Fibroblast of lung (primary cell): ENCODE measurements around the gene VPS37C.

Source experiments
- EZH2 ChIP-seq: IDR thresholded peaks from 2 replicates; pipeline ENCODE4 v1.5.1; 2012; ENCODE audit warnings: low read length, control low read depth, mild to moderate bottlenecking; ENCODE audit errors: missing control alignments
- TF ChIP-seq, protein P1 (sequence below), 2 donors: IDR thresholded peaks in 1 of 2; conservative IDR thresholded peaks in 1 of 2; 1 replicate in 1 of 2; 2 replicates in 1 of 2; pipeline ENCODE4 v1.5.1; 2011 to 2012; ENCODE audit warnings: low read length in 2 of 2, control low read depth in 1 of 2, inconsistent platforms in 1 of 2, low read depth in 1 of 2, mild to moderate bottlenecking in 1 of 2

GRCh38 chr11:61151545-61152252, 9.5 kb downstream of the VPS37C start:
- TF ChIP-seq, protein P1, sequence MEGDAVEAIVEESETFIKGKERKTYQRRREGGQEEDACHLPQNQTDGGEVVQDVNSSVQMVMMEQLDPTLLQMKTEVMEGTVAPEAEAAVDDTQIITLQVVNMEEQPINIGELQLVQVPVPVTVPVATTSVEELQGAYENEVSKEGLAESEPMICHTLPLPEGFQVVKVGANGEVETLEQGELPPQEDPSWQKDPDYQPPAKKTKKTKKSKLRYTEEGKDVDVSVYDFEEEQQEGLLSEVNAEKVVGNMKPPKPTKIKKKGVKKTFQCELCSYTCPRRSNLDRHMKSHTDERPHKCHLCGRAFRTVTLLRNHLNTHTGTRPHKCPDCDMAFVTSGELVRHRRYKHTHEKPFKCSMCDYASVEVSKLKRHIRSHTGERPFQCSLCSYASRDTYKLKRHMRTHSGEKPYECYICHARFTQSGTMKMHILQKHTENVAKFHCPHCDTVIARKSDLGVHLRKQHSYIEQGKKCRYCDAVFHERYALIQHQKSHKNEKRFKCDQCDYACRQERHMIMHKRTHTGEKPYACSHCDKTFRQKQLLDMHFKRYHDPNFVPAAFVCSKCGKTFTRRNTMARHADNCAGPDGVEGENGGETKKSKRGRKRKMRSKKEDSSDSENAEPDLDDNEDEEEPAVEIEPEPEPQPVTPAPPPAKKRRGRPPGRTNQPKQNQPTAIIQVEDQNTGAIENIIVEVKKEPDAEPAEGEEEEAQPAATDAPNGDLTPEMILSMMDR (conservative IDR thresholded peaks at IDR 0.05 in 1 of 2, IDR thresholded peaks at IDR 0.05 in 1 of 2; ENCODE audit: low read depth in 1 of 2, low read length in 2 of 2) = no peak
- no peak for TF ChIP-seq EZH2
